ENCODE data around the gene ZNF32. TPM values are rescaled to one million over a fixed set of nuclear protein-coding genes. Genes with fewer than 3 reads are reported as not detected.

The ZNF32 gene
- total and polyA plus RNA-seq, 2 of the 4 experiments (the other 2 are of a cell fraction), result 30.1 to 31.2 TPM

GRCh38 chr10:43649185-43649523 lies 473 bp upstream of the ZNF32 start:
- BruUV-seq (replicated peaks), result no TSS peak
- Histone ChIP-seq H3K9ac (ENCODE audit: low read depth, low read length) (peak overlapping the region; percentile 64), H2BK20ac (ENCODE audit: low read depth, low read length) (peak overlapping the region; percentile 78; the same call in 1 of the 2 replicates), H4K91ac (ENCODE audit: insufficient read depth, low read depth, low read length) (peak overlapping the region; percentile 97), H4K5ac (ENCODE audit: low read depth, low read length) (peak overlapping the region; percentile 98), H3K4me3 (ENCODE audit: insufficient read depth, low read depth, low read length) (peak overlapping the region; percentile 62), H2BK5ac (ENCODE audit: low read depth, low read length, poor library complexity, severe bottlenecking) (peak overlapping the region; percentile 83), H4K20me1 (ENCODE audit: insufficient read depth, low read length) (no peaks in the 10 kb centered on the region), H3K18ac (ENCODE audit: low read depth, low read length) (peak overlapping the region; percentile 21), H2AFZ (replicated peaks; ENCODE audit: low read length, poor library complexity) (peak overlapping the region; percentile 100), H3K9me1 (ENCODE audit: insufficient read depth, low read length) (no peaks in the 10 kb centered on the region), H3K14ac (replicated peaks; ENCODE audit: low read depth, low read length) (peak overlapping the region; percentile 91), H3K36me3 (ENCODE audit: control insufficient read depth, insufficient read depth, low read length) (peaks cover 11% of the 10 kb centered on the region), H3K27me3 (ENCODE audit: control insufficient read depth, insufficient read depth, low read length) (no peaks in the 10 kb centered on the region), H3K56ac (ENCODE audit: extremely low read depth, insufficient read depth, low read length) (no peak overlapping the region), H2AK5ac (ENCODE audit: low read depth, low read length) (no peak overlapping the region), H3K4me1 (ENCODE audit: control insufficient read depth, insufficient read depth, low read length) (peaks cover 3% of the 10 kb centered on the region; the same call in 1 of the 2 replicates), H3K4me2 (ENCODE audit: low read depth, low read length) (peak overlapping the region; percentile 81), H3K4ac (ENCODE audit: low read depth, low read length) (peak overlapping the region; percentile 91), H3K23ac (ENCODE audit: low read depth, low read length) (peak overlapping the region; percentile 73), H3K27ac (ENCODE audit: insufficient read depth, low read length) (peak overlapping the region; percentile 72), H4K8ac (ENCODE audit: low read depth in 2 of 2, low read length in 2 of 2) (peak overlapping the region; percentile 98), H2BK15ac (ENCODE audit: low read depth, low read length) (no peak overlapping the region), H2AK9ac (replicated peaks; ENCODE audit: low read depth, low read length, poor library complexity) (peak overlapping the region; percentile 93), H2BK120ac (ENCODE audit: low read depth, low read length) (peak overlapping the region; percentile 90), H3K79me1 (ENCODE audit: low read depth in 1 of 2, low read length in 2 of 2) (peaks cover 10% of the 10 kb centered on the region in 2 experiments), H3K9me3 (ENCODE audit: control insufficient read depth, insufficient read depth, low read length) (peaks cover 25% of the 10 kb centered on the region)
- ATAC-seq (ENCODE audit: low read depth), result peak; percentile 16
- TF ChIP-seq SMC3 (IDR thresholded peaks at IDR 0.05; ENCODE audit: low read depth, low read length), result no peak
- in situ Hi-C loops (cut with MboI; ENCODE audit: low sequenced_read_pairs) (no loop called here), dilution Hi-C loops (cut with HindIII; ENCODE audit: low sequenced_read_pairs, unreplicated experiment) (no loop called here), intact Hi-C loops (cut with micrococcal nuclease) (no loop called here)
- DNase-seq, result no peak
- 10% methylated on average over 7 of the region's 14 CpGs; no CpG with 5 or more reads in 1 of the 2 experiments for WGBS, 2 experiments (ENCODE audit: extremely low coverage in 2 of 2, insufficient read length in 1 of 2)
- CTCF ChIA-PET, result interaction anchor here (1.1 kb wide), 1 partner anchor 9 kb away, joined by 3 read pairs; no protein-coding TSS in a partner anchor
- POLR2A ChIA-PET (ENCODE audit: unreplicated experiment), result interaction anchor here (0.7 kb wide), 1 partner anchor 398 kb away, joined by 4 read pairs; no protein-coding TSS in a partner anchor
